ENCODE results near the gene CNOT6. TPM values are rescaled to one million over a fixed set of nuclear protein-coding genes. Genes with fewer than 3 reads are reported as not detected.

CNOT6 gene
- total and polyA plus RNA-seq, 3 experiments from 2014 or later = 11.4 to 39.9 (median 36.0) TPM

- Histone ChIP-seq H3K4me1 (ENCODE audit: insufficient read depth, low read length) (no peaks in the 10 kb centered on the region), H3K27me3 (ENCODE audit: insufficient read depth, low read length, poor library complexity, severe bottlenecking) (no peaks in the 10 kb centered on the region)
- POLR2A ChIA-PET = no interaction called here
Observed at GRCh38 chr5:180608572-180609310, 114.6 kb downstream of the CNOT6 start.

GRCh38 chr5:180609386-180609785 is 115.2 kb downstream of the CNOT6 start:
- Histone ChIP-seq H3K4me1 (ENCODE audit: insufficient read depth, low read length) (no peaks in the 10 kb centered on the region), H3K36me3 (ENCODE audit: insufficient read depth, low read length) (no peaks in the 10 kb centered on the region), H3K9me3 (ENCODE audit: low read length) (no peaks in the 10 kb centered on the region), H3K27me3 (ENCODE audit: insufficient read depth, low read length, poor library complexity, severe bottlenecking) (no peaks in the 10 kb centered on the region), H3K4me3 (ENCODE audit: low read length) (no peak overlapping the region), H3K27ac (ENCODE audit: low read depth, low read length) (no peak overlapping the region)
- peaks cover 0 to 10% (median 0%) of the 10 kb centered on the region in 3 donors for H3K36me3 Mint-ChIP-seq
- no peak overlapping the region for H3K27ac Mint-ChIP-seq
- CTCF ChIA-PET = no interaction called here
- H3K27me3 Mint-ChIP-seq = no peaks in the 10 kb centered on the region
- H3K4me3 Mint-ChIP-seq = no peak overlapping the region
- H3K9me3 Mint-ChIP-seq = no peaks in the 10 kb centered on the region
- H3K4me1 Mint-ChIP-seq = peaks cover 0 to 8% (median 5%) of the 10 kb centered on the region in 3 donors
- POLR2A ChIA-PET = no interaction called here
- no peak for DNase-seq

More at GRCh38 chr5:180608572-180609310, 114.6 kb downstream of the CNOT6 start:
- no peak overlapping the region for H3K27ac ChIP-seq (ENCODE audit: low read depth, low read length)
- H3K36me3 ChIP-seq (ENCODE audit: insufficient read depth, low read length) = no peaks in the 10 kb centered on the region
- Mint-ChIP-seq H3K4me3 (no peak overlapping the region), H3K27me3 (no peaks in the 10 kb centered on the region), H3K36me3 (peaks cover 0 to 8% (median 0%) of the 10 kb centered on the region in 3 donors), H3K27ac (peak overlapping the region in 1 of 8 donors; percentile 1), H3K4me1 (peaks cover 0 to 8% (median 5%) of the 10 kb centered on the region in 3 donors), H3K9me3 (no peaks in the 10 kb centered on the region)
- no peak overlapping the region for H3K4me3 ChIP-seq (ENCODE audit: low read length)
- H3K9me3 ChIP-seq (ENCODE audit: low read length) = no peaks in the 10 kb centered on the region
- DNase-seq = no peak
- CTCF ChIA-PET = interaction anchor here (2.5 kb wide), 1 partner anchor 84 kb away, joined by 14 read pairs; no protein-coding TSS in a partner anchor

GRCh38 chr5:180609817-180610550 is 115.8 kb downstream of the CNOT6 start:
- H3K4me1 Mint-ChIP-seq = peaks cover 0 to 8% (median 5%) of the 10 kb centered on the region in 3 donors
- H3K36me3 Mint-ChIP-seq = peaks cover 0 to 14% (median 0%) of the 10 kb centered on the region in 3 donors

GRCh38 chr5:180611140-180611850 is 117.1 kb downstream of the CNOT6 start:
- Mint-ChIP-seq H3K9me3 (no peaks in the 10 kb centered on the region), H3K27me3 (no peaks in the 10 kb centered on the region), H3K4me3 (no peak overlapping the region), H3K4me1 (peaks cover 0 to under 1% (median under 1%) of the 10 kb centered on the region in 3 donors), H3K27ac (no peak overlapping the region), H3K36me3 (peaks cover 0 to 14% (median 0%) of the 10 kb centered on the region in 3 donors)
- no peak overlapping the region for H3K4me3 ChIP-seq (ENCODE audit: low read length)
- no peaks in the 10 kb centered on the region for H3K9me3 ChIP-seq (ENCODE audit: low read length)
- no peaks in the 10 kb centered on the region for H3K36me3 ChIP-seq (ENCODE audit: insufficient read depth, low read length)
- H3K4me1 ChIP-seq (ENCODE audit: insufficient read depth, low read length) = no peaks in the 10 kb centered on the region
- no peaks in the 10 kb centered on the region for H3K27me3 ChIP-seq (ENCODE audit: insufficient read depth, low read length, poor library complexity, severe bottlenecking)
- no peak overlapping the region for H3K27ac ChIP-seq (ENCODE audit: low read depth, low read length)
- DNase-seq = no peak
- ChIA-PET CTCF (no interaction called here), POLR2A (no interaction called here)

More at GRCh38 chr5:180609817-180610550, 115.8 kb downstream of the CNOT6 start:
- no peak for DNase-seq
- H3K27ac Mint-ChIP-seq = no peak overlapping the region
- H3K36me3 ChIP-seq (ENCODE audit: insufficient read depth, low read length) = no peaks in the 10 kb centered on the region
- no peaks in the 10 kb centered on the region for H3K27me3 ChIP-seq (ENCODE audit: insufficient read depth, low read length, poor library complexity, severe bottlenecking)
- no peaks in the 10 kb centered on the region for H3K9me3 ChIP-seq (ENCODE audit: low read length)
- H3K4me3 ChIP-seq (ENCODE audit: low read length) = no peak overlapping the region
- CTCF ChIA-PET = no interaction called here
- no peak overlapping the region for H3K4me3 Mint-ChIP-seq
- POLR2A ChIA-PET = no interaction called here
- no peaks in the 10 kb centered on the region for H3K4me1 ChIP-seq (ENCODE audit: insufficient read depth, low read length)
- H3K27ac ChIP-seq (ENCODE audit: low read depth, low read length) = no peak overlapping the region
- H3K27me3 Mint-ChIP-seq = no peaks in the 10 kb centered on the region
- H3K9me3 Mint-ChIP-seq = no peaks in the 10 kb centered on the region

GRCh38 chr5:180612683-180613082 is 118.5 kb downstream of the CNOT6 start:
- Histone ChIP-seq H3K4me1 (ENCODE audit: insufficient read depth, low read length) (no peaks in the 10 kb centered on the region), H3K36me3 (ENCODE audit: insufficient read depth, low read length) (no peaks in the 10 kb centered on the region), H3K27me3 (ENCODE audit: insufficient read depth, low read length, poor library complexity, severe bottlenecking) (no peaks in the 10 kb centered on the region), H3K9me3 (ENCODE audit: low read length) (no peaks in the 10 kb centered on the region), H3K4me3 (ENCODE audit: low read length) (no peak overlapping the region), H3K27ac (ENCODE audit: low read depth, low read length) (no peak overlapping the region)
- ChIA-PET CTCF (no interaction called here), POLR2A (no interaction called here)
- Mint-ChIP-seq H3K4me1 (no peaks in the 10 kb centered on the region), H3K36me3 (peaks cover 0 to 15% (median 0%) of the 10 kb centered on the region in 3 donors), H3K27ac (peak overlapping the region in 2 of 8 donors; percentile 42 to 90), H3K9me3 (no peaks in the 10 kb centered on the region), H3K27me3 (no peaks in the 10 kb centered on the region), H3K4me3 (no peak overlapping the region)
- DNase-seq = no peak

- Histone ChIP-seq H3K36me3 (ENCODE audit: insufficient read depth, low read length) (no peaks in the 10 kb centered on the region), H3K4me3 (ENCODE audit: low read length) (no peak overlapping the region), H3K27ac (ENCODE audit: low read depth, low read length) (no peak overlapping the region), H3K27me3 (ENCODE audit: insufficient read depth, low read length, poor library complexity, severe bottlenecking) (no peaks in the 10 kb centered on the region), H3K9me3 (ENCODE audit: low read length) (no peaks in the 10 kb centered on the region), H3K4me1 (ENCODE audit: insufficient read depth, low read length) (no peaks in the 10 kb centered on the region)
- Mint-ChIP-seq H3K27me3 (peaks cover 0 to under 1% of the 10 kb centered on the region in 2 donors), H3K27ac (no peak overlapping the region), H3K4me3 (peak overlapping the region in 1 of 7 donors; percentile 61), H3K36me3 (peaks cover 0 to 15% (median 0%) of the 10 kb centered on the region in 3 donors), H3K4me1 (no peaks in the 10 kb centered on the region), H3K9me3 (no peaks in the 10 kb centered on the region)
- DNase-seq = no peak
- CTCF ChIA-PET = no interaction called here
- POLR2A ChIA-PET = no interaction called here
Observed at GRCh38 chr5:180613188-180613813, 119.1 kb downstream of the CNOT6 start.

GRCh38 chr5:180613814-180614188 is 119.6 kb downstream of the CNOT6 start:
- H3K27me3 Mint-ChIP-seq = peaks cover 0 to 3% of the 10 kb centered on the region in 2 donors
- CTCF ChIA-PET = no interaction called here
- no peaks in the 10 kb centered on the region for H3K4me1 ChIP-seq (ENCODE audit: insufficient read depth, low read length)
- no peak for DNase-seq
- peaks cover 0 to 15% (median 0%) of the 10 kb centered on the region in 3 donors for H3K36me3 Mint-ChIP-seq
- no peak overlapping the region for H3K27ac Mint-ChIP-seq
- no peak overlapping the region for H3K4me3 ChIP-seq (ENCODE audit: low read length)
- H3K27me3 ChIP-seq (ENCODE audit: insufficient read depth, low read length, poor library complexity, severe bottlenecking) = no peaks in the 10 kb centered on the region
- no peaks in the 10 kb centered on the region for H3K4me1 Mint-ChIP-seq
- POLR2A ChIA-PET = no interaction called here
- no peak overlapping the region for H3K27ac ChIP-seq (ENCODE audit: low read depth, low read length)
- H3K36me3 ChIP-seq (ENCODE audit: insufficient read depth, low read length) = no peaks in the 10 kb centered on the region
- H3K4me3 Mint-ChIP-seq = no peak overlapping the region
- H3K9me3 ChIP-seq (ENCODE audit: low read length) = no peaks in the 10 kb centered on the region
- no peaks in the 10 kb centered on the region for H3K9me3 Mint-ChIP-seq
